AG08395 (cell line): ENCODE measurements around the gene ITGB3BP.
"Not testable (repeated sequence)": the region's sequence is repeated elsewhere in the genome, so short reads cannot be mapped to it uniquely, and the experiment has no call there.

ENCODE experiments used
- DNase-seq: peaks from one replicate; pipeline ENCODE4 v3.0.0; 2012; ENCODE audit warnings: mixed read lengths, low spot score

Gene ITGB3BP

GRCh38 chr1:63522891-63523728, at the start of gene ITGB3BP, which contains the start of gene EFCAB7:
ITGB3BP (minus strand) TSS chr1:63523225; CDS start chr1:63523133, 92 bp downstream.
EFCAB7 (plus strand) TSS chr1:63523525; CDS start chr1:63525573, 2,048 bp downstream.
- DNase-seq, result peak; percentile 92

GRCh38 chr1:63572686-63573085, 49.7 kb upstream of the ITGB3BP start:
- not testable (repeated sequence) for DNase-seq

- DNase-seq, result no peak
Measured at GRCh38 chr1:63569640-63570316, 46.8 kb upstream of the ITGB3BP start.

GRCh38 chr1:63569068-63569467, 46.0 kb upstream of the ITGB3BP start:
- DNase-seq, result no peak

GRCh38 chr1:63563745-63564144, 40.7 kb upstream of the ITGB3BP start:
- no peak for DNase-seq

GRCh38 chr1:63559357-63559756, 36.3 kb upstream of the ITGB3BP start:
- no peak for DNase-seq

GRCh38 chr1:63557365-63557987, 34.5 kb upstream of the ITGB3BP start:
- peak; percentile 32 for DNase-seq

- DNase-seq, result no peak
Measured at GRCh38 chr1:63555480-63555879, 32.5 kb upstream of the ITGB3BP start.

- no peak for DNase-seq
Measured at GRCh38 chr1:63548877-63549276, 25.9 kb upstream of the ITGB3BP start.

- DNase-seq, result no peak
Measured at GRCh38 chr1:63548303-63548702, 25.3 kb upstream of the ITGB3BP start.

- DNase-seq, result peak; percentile 7
Measured at GRCh38 chr1:63547621-63548294, 24.7 kb upstream of the ITGB3BP start.

GRCh38 chr1:63545780-63546179, 22.8 kb upstream of the ITGB3BP start:
- DNase-seq, result peak; percentile 18

GRCh38 chr1:63537940-63538339, 14.9 kb upstream of the ITGB3BP start:
- DNase-seq, result peak; percentile 2

- no peak for DNase-seq
Measured at GRCh38 chr1:63537006-63537405, 14.0 kb upstream of the ITGB3BP start.

GRCh38 chr1:63534406-63534805, 11.4 kb upstream of the ITGB3BP start:
- no peak for DNase-seq

- DNase-seq, result no peak
Measured at GRCh38 chr1:63533931-63534330, 10.9 kb upstream of the ITGB3BP start.

GRCh38 chr1:63532727-63533126, 9.7 kb upstream of the ITGB3BP start:
- no peak for DNase-seq

GRCh38 chr1:63524201-63524600, 1.2 kb upstream of the ITGB3BP start:
- DNase-seq, result no peak

GRCh38 chr1:63523738-63524137, 713 bp upstream of the ITGB3BP start:
- peak; percentile 10 for DNase-seq

GRCh38 chr1:63516629-63517028, 6.4 kb downstream of the ITGB3BP start:
- no peak for DNase-seq

GRCh38 chr1:63512584-63512983, 10.4 kb downstream of the ITGB3BP start:
- DNase-seq, result no peak

- DNase-seq, result no peak
Measured at GRCh38 chr1:63509718-63510117, 13.3 kb downstream of the ITGB3BP start.
